Measurements from ENCODE around the gene OR9Q1.
"Not testable (repeated sequence)": the region's sequence is repeated elsewhere in the genome, so short reads cannot be mapped to it uniquely, and the experiment has no call there.

Gene OR9Q1

DNA sequence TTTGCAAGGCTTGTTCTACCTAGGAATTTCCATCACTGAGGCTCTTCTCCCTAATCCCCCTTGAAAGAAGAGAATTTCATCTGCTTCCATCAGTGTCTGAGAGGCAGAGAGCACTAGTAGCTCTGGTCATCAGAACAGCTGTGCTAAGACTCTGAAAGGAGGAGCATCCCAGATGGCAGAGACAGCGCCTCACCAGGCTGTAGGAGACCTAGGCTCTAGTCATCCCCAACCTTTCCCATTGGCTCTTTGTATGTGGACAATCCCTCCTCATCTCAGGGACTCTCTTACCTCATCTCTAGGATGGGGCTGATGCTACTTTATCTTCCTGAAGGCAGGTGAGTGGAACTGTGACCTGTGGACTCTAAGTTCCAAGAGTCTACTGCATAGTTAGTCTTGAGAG, 110.5 kb downstream of the OR9Q1 start:
- DNase-seq (ENCODE audit: low read depth): no peak

DNA sequence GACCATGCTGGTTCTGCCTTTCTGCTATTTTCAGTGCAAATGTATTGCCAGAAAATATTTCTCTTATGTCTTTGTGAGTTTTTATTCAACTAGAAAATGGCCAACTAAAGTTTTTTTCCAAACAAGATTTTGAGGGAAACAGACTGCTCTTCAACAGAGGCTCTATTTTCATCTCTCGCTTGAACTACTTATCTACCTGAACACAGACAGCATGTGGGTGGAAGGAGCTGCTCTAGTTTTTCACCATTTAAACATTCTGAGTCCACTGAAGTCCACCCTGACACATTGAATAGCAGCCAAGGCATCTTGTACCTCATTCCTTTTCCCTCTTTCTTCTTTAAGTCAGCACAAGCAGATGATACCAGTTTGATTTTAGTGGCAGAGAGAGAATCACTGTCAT, 111.5 kb downstream of the OR9Q1 start:
- DNase-seq (ENCODE audit: low read depth): no peak

DNA sequence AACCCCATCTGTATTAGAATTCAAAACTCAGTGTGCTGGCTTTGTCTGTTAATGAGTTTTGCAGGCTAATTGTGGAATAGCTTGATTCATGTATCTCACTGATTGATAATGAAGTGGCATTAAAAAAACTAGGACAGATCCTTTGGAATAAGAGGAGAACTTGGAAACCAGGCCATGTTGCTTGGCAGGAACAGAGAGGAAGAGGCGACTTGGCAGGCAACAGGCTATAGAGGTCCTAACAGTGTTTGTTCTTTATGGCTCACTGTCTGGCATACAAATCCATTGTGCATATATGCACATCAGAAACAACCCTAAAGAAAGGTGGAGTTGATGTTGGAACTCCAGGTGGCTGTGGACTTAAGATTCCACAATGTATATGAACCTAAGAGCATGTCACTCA, 119.1 kb downstream of the OR9Q1 start:
- DNase-seq (ENCODE audit: low read depth): no peak

DNA sequence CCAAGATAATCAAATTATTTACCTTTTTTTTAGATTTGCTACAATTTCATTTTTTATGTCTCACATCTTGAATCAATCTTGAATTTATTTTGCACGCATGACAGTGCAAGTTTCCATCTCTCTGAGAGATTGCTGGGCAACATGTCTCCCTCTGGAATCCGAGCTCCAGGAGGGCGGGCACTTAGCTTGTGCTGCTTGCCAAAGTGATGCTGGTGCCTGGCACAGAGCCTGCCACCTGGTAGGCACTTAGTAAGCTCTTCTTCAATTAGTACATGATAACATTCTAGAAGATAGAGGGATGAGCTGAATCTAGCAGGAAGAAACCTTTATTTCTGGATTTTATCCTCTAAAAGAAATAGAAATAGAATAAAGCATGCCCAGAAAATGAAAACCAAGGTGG, 129.1 kb downstream of the OR9Q1 start:
- no peak for DNase-seq (ENCODE audit: low read depth)

DNA sequence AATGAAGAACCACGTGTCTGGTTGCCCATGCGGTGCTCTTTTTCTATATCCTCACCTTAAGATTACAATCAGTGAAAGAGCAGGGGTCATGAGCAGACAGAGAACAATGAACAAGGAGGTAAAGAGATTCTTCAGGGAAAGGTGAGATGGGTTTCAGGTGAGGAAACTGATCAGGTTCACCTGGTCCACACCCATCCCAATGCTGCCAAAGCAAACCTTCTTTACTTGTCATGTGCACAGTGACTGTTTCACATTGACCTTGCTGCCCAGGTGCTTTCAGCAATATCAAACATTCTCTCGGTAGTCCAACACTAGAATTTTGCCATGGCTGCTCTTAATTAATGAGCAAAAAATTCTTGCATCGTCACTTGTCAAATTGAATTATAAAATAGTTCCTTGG, 140.7 kb downstream of the OR9Q1 start:
- no peak for DNase-seq (ENCODE audit: low read depth)

DNA sequence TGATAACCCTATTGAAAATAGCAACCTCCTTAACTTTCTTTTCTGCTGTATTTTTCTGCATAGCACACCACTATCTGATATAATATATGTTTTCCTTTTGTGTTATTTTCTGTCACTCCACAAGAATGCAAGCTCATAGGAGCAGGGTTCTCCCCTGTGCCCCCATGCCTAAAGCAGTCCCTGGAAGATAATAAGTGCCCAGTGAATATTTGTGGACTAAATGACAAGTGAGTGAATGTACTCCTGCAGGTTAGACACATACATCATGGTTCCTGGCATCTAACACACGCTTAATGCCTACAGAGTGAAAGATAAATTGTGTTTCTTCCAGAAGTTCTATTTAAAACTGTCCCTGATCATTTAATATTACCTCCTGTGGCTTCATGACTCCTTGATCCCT, 141.3 kb downstream of the OR9Q1 start:
- DNase-seq (ENCODE audit: low read depth): no peak

DNA sequence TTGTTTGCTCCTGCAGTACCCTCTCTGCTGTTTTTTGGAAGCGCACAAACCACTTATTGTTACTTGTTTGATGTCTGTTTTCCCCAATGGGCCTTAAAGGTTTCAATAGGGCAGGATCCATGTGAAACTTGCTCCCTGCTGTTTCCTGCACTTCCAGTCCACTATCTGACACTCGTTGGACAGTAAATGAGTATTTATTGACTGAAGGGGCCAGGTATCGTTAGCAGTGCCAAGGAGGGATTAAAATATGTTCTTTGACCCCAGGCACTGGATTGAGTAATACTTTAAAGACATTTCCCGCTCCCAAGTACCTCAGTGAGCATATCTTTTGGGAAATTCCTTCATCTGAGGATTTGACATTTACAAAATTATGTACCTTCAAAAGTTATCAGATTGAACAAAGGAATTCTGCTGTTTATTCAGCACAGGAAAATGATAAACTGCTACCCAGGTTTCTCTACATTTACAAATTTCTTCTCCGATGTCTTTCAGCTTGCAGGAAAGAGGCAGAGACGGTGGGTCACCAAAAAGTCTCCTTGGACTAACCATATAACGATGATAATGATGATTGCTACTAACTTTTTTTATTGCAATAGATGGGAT, 141.9 kb downstream of the OR9Q1 start:
- DNase-seq (ENCODE audit: low read depth): no peak

DNA sequence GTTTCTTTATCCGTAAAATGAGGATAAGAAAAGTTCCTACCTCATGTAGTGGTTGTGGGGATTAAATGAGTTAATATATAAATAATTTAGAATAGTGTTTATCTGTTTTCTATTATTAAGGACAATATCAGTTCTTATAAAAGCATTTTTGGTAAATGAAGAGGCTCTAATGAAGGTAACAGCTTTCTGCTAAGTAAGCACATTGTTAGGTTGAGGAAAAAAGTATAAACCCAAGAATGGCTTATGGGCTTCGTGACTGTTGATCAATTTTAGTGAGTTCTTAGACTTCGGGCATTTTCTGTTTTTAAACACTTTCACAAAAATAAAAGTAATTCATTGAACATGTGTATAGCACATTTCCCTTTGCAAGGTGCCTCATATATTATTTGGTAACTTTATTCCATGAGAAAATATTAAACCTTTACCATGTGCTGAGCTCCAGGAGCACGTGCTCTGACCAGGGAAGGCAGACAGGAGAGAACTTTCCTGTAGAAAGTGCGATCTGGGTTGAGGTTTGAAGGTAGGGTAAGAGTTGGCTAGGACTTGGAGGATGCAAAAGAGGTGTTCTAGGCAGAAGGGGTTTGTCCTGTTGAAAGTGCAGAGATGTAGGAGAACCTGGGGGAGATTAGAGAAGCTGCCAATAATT, 153.9 kb downstream of the OR9Q1 start:
- DNase-seq (ENCODE audit: low read depth): no peak

DNA sequence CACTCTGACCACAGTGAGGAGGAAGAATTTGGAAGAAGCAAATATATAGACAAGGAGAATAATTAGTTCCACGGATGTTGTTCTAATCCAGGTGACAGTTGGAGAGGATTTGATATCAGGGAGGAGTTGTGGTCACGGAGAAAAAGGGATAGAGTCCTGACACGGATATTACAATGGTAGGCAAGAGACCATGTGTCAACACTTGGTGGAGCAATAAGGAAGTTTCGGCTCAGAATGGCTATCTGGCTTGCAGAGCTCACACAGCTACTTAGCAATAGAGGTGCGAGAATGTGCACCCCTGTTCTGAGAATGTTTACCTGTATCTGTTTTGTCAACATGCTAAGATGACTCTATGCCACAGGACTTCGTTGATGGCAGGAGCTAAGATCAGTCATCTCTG, 154.8 kb downstream of the OR9Q1 start:
- DNase-seq (ENCODE audit: low read depth): no peak

DNA sequence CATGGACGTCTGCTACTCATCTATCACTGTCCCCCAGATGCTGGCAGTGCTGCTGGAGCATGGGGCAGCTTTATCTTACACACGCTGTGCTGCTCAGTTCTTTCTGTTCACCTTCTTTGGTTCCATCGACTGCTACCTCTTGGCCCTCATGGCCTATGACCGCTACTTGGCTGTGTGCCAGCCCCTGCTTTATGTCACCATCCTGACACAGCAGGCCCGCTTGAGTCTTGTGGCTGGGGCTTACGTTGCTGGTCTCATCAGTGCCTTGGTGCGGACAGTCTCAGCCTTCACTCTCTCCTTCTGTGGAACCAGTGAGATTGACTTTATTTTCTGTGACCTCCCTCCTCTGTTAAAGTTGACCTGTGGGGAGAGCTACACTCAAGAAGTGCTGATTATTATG, 156.0 kb downstream of the OR9Q1 start:
- DNase-seq (ENCODE audit: low read depth): no peak

DNA sequence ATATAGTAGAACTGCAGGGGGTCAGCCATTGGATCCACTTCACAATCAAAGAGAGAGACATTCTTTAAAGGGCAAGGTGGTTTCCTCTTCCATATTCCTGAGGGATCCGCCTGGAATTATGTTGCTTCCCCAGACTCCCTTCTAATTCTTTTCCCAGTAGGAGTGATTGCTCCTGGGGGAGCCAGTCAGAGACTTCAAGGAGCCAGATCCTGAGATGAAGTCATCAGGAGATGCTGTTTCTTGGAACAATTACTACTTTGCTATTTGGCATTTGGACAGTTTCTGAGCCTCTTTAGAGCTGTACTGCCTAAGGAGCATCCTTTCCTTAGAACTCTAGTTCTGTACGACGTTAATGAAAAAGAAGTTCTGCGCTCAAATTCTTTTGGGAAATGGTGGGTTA, 163.3 kb downstream of the OR9Q1 start:
- DNase-seq (ENCODE audit: low read depth): no peak

DNA sequence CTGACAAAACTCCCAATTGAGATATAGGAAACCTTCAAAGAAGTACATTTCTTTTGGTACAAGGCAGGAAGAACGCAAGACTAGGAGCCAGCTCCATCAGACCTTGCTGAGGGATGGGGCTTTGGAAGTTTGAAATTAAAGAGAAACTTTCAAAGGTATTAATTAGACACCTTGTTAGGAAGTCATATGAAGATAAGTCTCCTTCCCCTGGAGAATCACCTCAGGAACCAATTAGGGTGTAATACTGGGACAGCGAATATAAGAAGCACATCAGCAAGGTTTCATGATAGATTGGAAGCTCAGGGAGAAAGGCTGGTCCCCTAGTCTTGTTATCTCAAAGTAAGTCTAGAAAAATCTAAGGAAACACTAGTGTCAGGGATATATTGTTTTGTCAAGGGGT, 165.1 kb downstream of the OR9Q1 start, which contains the start of gene OR9Q2:
Gene OR9Q2 (plus strand): TSS at position 301 of the 400 bp plus-strand sequence. CDS start 1,421 bp downstream, outside the sequence.
- DNase-seq (ENCODE audit: low read depth): no peak

DNA sequence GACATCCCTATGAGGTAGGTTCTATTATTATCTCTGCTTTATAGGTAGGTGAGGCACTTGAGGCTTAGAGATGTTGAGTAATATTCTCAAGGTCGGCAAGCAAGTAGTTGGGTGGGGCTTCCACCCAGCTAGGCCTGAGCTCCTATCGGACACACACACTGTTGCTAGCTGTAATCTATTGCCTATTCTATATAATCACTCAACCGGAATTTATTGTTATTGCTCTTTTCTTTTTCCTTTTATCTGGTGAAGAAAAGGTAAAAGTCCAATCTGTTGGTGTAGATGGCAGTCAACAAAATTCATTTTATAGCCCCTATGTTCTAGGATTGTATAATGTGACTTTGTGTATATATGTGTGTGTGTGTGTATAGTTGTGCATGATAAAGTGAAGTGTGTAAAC, 168.5 kb downstream of the OR9Q1 start:
- no peak for DNase-seq (ENCODE audit: low read depth)

DNA sequence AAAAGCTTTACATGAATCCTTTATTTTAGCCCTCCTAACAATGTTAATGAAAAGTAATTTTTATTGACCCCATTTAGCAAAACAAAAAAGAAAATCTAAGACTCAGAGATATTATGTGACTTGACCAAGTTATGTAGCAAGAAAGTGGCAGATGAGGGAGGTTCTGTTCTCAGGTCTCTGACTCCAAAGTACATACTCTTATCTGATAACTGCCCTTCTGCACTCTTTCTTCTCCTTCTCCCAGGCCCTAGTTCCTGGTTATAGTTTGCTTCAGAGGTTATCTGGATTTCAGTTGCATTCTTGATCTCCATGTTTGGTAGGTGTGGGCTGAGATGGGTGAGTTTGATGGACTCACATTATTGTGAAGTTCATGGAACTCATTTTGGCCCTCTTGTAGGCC, 169.7 kb downstream of the OR9Q1 start:
- no peak for DNase-seq (ENCODE audit: low read depth)

DNA sequence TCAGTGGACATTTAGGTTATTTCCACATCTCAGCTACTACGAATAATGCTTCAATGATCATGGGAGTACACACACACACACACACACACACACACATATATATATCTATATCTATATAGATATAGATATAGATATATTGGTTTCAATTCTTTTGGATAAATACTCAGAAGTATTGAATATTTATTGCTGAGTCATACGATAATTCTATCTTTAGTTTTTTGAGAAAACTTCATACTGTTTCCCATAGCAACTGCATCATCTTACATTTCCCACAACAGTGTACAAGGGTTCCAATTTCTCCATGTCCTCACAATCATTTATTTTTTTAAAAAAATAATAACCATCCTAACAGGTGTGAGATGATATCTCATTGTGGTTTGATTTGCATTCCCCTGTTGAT, 172.3 kb downstream of the OR9Q1 start:
- no peak for DNase-seq (ENCODE audit: low read depth)

DNA sequence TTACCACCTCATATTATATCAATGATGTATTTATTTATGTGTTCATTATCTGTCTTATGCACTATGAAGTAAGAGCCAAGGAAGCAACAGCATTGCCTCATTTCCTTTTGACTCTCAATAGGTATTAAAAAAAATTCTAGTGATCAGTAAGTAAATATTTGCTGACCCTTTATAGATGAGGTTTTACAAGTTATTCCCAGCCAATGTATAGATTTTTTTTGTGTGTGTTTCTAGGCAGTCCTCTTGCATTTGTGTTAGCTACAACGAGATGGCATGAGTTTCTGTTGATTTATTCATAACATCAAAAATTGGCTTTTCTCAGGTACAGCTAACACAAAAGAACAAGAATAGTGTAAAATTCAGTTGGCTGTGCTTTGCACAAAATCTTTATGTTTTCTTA, 175.6 kb downstream of the OR9Q1 start:
- DNase-seq (ENCODE audit: low read depth): no peak

DNA sequence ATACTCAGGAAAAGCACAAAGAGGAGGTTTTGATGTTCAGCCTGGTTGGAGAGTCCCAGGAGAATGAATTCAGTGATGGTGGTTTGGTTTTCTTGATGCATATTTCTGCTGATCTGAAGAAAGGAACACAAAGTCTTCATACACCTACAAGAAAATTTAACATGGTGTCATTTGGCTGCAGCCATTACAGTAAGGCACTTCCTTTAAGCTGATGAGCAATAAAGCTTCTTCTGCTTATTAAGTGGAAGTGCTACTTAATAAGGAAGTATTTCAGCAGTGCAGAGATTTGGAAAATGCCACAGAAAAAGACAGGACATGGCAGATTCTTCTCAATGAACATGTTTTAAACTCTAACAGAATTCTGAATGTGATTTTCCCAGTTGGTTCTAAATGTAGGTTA, 180.4 kb downstream of the OR9Q1 start, which contains the start of gene OR1S2:
Gene OR1S2 (minus strand): TSS at position 101 of the 400 bp plus-strand sequence. CDS start 0 bp downstream, at position 101.
- no peak for DNase-seq (ENCODE audit: low read depth)

DNA sequence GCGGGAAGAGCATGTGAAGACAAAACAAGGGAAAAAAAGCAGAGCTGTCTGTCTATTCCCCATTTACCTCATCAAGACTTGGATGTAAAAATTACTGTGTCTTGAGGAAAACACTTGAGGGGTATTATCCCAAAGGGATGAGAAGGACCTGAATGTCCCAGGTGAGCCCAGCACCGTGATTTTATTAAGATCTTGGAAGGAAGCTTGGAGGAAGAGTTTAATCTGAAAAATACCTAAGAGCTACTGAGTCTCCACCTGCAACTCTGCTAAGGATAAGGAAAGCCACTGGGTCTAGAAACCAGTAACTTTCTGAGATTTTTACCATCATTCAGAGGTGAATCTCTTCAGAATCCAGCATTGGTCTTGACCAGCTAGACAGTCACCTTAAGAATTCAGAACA, 188.7 kb downstream of the OR9Q1 start, which contains the start of gene OR1S1:
Gene OR1S1 (plus strand): TSS at position 301 of the 400 bp plus-strand sequence.
- DNase-seq (ENCODE audit: low read depth): not testable (repeated sequence)

DNA sequence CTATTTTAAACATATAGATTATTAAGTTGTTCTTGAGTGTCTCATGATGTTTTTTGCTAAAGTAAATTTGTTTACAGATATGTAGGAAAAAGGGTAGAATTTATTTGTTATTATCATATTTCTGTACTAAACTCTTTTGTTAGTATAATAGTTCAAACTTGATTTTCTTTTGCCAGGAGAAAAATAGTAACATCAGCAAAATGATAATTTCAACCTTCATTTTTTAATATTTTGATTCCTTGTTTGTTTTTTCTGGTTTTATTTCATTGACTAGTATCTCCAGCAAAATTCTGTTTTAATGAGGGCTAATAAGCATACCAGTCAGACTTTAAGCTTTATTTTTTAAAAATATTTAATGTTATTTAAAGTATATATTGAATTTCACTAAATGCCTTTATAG, 192.8 kb downstream of the OR9Q1 start:
- no peak for DNase-seq (ENCODE audit: low read depth)

DNA sequence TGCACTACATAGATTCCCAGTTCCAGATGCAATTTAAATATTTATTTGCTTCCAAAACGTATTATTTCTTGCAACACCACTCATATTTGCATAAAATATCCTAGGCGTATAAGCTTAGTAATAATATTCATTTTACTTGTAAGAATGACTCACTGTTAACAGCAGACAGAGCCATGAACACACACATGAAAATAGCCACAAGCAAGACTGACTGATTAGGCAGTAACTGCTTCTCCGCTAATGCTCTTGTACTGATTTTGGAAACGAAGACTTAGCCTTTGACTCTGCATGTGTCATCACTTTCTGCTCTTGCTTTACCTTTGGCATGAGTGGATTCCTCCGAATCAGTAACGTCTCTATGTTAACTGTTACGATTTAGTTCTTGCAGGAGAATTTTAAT, 199.0 kb downstream of the OR9Q1 start:
- DNase-seq (ENCODE audit: low read depth): no peak

DNA sequence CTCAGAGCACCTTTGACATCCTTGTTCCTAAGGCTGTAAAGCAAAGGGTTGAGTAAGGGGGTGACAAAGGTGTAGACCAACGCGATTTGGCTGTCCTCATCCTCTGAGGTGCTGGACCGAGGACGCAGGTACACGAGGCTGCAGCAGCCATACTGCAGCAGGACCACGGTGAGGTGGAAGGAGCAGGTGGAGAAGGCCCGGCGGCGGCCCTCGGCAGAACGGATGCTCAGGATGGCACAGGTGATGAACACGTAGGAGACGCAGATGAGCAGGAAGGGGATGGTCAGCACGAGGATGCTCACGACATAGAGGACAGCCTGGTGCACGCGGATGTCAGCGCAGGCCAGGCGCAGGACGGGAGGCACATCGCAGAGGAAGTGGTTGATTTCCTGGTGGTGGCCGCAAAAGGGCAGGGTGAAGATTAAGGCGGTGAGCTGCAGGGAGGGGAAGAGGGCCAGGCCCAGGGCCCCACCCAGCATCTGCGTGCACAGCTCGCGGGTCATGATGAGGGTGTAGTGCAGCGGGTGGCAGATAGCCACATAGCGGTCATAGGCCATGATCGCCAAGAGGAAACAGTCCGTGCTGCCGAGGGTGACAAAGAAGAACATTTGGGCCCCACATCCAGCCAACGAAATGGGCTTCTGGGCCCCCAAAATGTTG, 204.4 kb downstream of the OR9Q1 start:
- DNase-seq (ENCODE audit: low read depth): no peak
